IPS DF 19.7 (cell line): ENCODE data around the gene DNAAF9.

Experiments
- DNase-seq: peaks from one replicate; pipeline ENCODE4 v3.0.0-alpha.2; 2013; ENCODE audit warnings: low read depth, low spot score

DNAAF9 gene

DNA sequence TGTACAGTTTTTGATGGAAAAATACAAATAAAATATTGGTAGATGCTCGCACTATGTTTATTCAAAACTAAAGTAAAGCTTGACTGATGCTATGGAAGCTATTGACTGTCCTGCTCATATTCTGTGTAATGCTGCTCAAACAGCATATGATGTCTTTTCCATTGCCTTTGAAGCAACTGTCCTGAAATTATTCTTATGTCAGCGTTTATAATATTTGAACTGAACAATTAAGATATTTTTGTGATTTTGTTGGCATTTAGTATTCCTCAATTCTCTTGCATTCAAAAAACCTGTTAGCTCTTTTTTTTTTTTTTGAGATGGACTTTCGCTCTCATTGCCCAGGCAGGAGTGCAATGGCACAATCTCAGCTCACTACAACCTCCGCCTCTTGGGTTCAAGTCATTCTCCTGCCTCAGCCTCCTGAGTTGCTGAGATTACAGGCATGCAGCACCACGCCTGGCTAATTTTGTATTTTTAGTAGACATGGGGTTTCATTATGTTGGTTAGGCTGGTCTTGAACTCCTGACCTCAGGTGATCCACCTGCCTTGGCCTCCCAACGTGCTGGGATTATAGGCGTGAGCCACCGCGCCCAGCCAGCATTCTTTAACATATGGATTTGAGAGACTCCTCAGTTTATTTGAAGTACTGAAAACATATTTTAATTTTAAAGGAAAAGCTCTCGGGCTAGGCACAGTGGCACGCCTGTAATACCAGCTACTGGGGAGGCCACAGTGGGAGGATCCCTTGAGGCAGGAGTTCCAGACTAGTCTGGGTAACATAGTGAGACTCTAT lies 5.3 kb upstream of the DNAAF9 start:
- no peak for DNase-seq

- DNase-seq, result no peak
Measured at GRCh38 chr20:3410464-3410863, 3.0 kb upstream of the DNAAF9 start.

GRCh38 chr20:3409417-3409816 lies 1.9 kb upstream of the DNAAF9 start:
- DNase-seq, result no peak

DNA sequence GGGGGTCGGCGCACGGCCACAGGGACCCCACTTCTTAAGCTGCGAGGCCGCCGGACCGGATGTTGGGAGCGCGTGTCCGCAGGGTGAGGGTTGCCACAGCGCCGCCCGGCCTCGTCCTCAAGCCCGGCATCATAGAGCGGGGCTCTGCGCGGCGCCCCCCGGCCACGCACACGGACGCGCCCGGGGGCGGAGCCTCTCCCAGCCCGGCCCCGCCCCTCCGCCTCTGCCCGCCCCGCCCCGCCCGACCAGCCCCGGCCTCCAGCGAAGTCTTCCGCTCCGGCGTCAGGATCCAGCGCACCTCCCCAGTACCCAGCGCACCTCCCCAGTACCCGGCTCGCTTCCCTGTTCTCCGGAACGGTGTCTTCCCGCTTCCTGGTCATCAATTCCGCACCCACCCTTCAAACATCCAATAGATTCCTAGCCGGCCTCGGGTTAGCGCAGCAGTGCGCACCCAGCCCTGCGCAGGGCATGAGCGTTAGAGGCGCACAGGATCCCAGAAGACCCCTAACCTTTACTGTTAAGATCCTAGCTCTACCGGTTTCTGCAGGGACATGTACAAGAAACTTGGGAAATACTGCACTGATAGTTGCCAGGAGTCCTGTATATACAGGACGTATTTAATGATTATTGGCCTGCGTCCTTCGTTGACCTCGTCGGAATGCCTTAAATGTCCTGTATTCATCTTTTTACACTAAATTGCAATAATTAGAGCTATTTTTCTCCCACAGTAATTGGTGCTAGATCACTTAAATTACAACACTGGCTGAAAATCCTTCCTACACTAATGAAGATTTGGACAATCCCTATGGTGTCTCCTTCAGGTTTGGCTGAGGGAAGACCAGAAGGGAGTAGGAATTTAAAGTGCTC lies 535 bp upstream of the DNAAF9 start:
- no peak for DNase-seq

DNA sequence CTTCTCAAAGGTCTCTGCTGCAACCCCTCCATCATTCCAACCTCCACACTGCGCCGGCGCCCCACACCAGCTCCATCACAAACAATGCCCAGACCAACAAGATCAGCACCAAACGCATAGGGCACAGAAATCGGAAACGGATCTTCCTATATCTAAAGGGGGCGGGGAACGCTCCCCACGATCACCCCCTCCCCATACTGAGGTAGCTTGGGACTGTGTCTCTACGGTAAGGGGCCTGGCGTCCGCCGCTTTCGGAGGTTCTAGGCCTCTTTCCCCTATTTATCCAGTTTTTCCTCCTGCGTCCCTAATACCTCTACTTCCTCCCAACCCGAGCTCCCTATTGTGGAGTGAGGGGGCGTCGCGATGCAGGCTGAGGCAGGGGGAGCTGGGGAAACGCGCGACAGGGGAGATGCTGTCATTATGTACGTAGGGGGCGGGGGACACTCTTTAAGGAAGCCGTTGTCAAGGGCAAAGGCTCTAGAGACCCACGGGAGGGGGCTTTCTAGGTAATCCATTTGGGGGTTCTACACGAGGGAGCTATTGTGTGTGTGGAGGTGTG lies 909 bp downstream of the DNAAF9 start:
- no peak for DNase-seq

GRCh38 chr20:3405696-3406358 lies 1.6 kb downstream of the DNAAF9 start:
- no peak for DNase-seq

DNA sequence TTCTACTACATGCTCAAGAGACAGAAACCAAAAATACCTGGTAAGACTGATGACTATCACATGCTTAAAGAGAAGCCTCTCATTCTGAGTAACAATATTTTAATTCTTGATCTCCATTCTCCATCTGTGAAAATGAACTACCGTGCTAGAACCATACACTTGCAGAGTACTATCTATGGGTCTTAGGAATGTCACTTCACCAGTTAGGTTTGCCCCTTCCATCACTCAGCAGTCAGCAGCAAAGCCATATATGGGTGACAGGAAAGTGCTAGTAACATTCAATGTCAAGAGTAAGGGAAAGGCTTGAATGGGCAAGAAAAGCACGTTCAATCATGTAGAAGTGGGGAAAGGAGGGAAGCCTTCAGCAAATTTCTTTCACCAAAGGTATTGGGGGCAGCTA lies 2.3 kb downstream of the DNAAF9 start:
- DNase-seq, result no peak

- no peak for DNase-seq
Measured at GRCh38 chr20:3404402-3404801, 3.1 kb downstream of the DNAAF9 start.

GRCh38 chr20:3403741-3404140 lies 3.7 kb downstream of the DNAAF9 start:
- no peak for DNase-seq

GRCh38 chr20:3402453-3402852 lies 5.0 kb downstream of the DNAAF9 start:
- DNase-seq, result no peak

DNA sequence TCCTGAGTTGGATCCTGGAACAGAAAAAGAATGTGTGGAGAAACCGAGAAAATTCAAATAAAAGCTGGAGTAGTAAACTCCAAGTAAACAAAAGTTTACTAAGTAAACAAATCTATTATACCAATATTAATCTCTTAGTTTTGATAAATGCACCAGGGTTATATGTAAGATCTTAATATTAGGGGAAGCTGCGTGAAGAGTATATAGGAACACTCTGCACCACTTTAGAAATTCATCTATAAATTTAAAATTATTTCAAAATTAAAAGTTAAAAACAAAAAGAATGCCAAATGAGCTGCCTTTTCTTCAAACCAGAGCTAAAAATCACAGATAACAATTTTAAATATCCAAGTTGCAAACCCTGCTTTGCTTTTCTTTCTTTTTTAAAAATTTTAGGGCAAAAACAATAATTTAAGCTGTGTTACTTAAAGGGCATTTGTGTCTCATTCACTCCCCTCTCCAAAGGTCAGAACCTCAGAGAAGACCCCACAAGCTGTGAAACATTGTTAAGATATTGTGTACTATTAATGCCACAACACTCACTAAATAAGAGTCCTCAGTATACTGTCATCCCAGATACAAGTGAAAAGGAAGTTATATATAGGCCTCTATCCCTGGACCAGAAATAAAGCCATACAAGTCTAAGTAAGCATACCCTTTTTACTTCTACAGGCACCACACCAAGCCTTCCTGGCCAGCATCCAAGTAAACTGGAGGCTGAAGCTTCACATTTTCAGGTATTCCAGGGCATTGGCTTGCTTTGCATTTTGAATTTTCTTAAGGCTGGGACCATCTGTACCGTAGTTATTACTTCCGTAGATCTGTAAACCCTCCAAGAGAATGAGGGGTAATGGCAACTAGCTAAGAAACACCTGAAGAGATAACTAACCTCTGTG lies 7.0 kb downstream of the DNAAF9 start:
- DNase-seq, result no peak

DNA sequence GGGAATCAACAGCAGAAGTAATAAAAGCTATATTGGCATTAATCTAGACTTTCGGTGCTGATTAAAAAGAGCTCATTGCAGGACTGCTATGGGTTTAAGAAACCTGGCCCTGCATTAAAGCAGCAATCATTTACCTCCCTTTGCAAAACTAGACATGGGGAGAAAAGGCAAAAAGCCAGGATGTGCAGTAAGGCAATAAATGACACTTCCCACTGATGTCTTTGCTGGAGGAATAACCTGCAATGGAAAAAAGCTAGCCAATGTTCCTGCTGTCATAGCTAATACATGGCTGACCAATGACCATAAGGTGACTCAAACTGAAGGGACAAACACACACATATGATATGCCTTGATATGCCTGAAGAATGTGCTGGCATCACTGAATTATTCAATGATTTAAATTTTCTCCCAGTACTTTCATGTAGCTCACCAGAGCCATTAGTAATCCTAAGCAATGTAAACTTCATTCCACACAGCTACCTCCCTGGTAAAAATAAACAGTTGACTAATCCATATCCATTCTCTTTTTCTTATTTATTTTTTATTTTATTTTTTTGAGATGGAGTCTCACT lies 8.7 kb downstream of the DNAAF9 start:
- DNase-seq, result no peak

GRCh38 chr20:3396492-3396891 lies 11.0 kb downstream of the DNAAF9 start:
- no peak for DNase-seq

GRCh38 chr20:3392756-3393155 lies 14.7 kb downstream of the DNAAF9 start:
- DNase-seq, result no peak

GRCh38 chr20:3390759-3391425 lies 16.6 kb downstream of the DNAAF9 start:
- no peak for DNase-seq

GRCh38 chr20:3383878-3384495 lies 23.5 kb downstream of the DNAAF9 start:
- no peak for DNase-seq

- no peak for DNase-seq
Measured at GRCh38 chr20:3382836-3383235, 24.6 kb downstream of the DNAAF9 start.

DNA sequence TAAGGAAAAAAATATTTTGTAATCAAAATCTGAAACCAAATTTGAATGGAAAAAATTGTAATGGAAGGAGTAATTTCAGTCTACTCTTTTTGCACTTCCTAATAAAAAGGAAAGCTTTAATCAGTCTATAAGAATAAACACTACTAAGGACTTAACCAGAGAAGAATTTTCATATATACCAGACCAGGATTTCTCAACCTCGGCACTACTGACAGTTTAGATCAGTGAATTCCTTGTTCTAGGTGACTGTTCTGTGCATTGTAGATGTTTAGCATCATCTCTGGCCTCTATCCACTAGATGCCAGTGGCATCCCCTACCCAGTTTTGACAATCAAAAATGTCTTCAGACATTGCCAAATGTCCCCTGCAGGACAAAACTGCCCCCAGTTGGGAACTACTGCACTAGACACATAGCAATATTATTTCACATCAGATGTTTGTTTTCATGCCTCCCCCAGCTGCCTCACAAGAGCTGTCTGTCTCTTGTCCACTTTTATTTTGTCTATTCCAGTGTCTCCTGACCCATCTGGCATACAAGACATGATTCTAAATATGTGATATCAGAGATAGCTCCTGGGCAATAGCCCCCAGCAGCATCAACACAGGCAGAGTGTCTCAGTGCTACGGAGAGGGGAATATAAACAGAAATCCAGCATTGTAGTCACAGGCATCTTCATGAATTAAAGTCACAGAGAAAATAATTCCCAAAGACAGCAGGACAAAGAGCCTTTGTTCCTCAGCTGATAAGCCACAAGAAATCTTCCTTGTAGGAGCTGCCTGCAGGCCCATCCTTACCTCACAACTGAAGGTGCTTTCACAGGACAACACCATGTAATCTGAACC lies 27.0 kb downstream of the DNAAF9 start:
- no peak for DNase-seq

DNA sequence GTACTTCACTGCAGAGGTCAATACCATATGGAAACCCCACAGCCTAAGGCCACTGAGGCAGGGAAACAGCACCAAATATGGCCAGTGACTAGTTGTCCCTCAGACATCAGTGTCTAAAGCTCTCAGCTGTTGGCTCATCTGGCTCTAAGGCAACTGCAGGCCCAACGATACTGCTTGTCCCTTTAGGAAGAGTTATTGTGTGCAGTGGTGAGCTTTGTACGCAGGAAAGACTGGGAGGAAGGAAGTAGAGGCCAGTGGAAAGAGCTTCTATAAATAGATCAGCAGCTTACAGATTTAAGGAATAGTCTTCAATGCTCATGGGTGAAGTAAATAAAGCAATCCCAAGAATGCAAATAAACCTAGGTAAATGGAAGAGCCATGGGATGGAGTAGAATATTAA lies 29.3 kb downstream of the DNAAF9 start:
- DNase-seq, result no peak
